Activated CD8-positive, alpha-beta T cell treated with anti-CD3 and anti-CD28 coated beads for 36 hours (primary cell): Measurements from ENCODE around the gene TMEM91. TPM values are rescaled to one million over a fixed set of nuclear protein-coding genes. Genes with fewer than 3 reads are reported as not detected.

Source experiments
- ATAC-seq: fragments of 200-7000 bp; cut with Tn5 transposase; one replicate; pipeline ENCODE4 v1.10.0; 2021; ENCODE audit warnings: mild to moderate bottlenecking, moderate library complexity
- CTCF ChIA-PET: fragments of 350-600 bp; sonication (Branson Sonifier 250); formaldehyde crosslinking; loops from one replicate; lab custom pipeline; 2021; ENCODE audit warnings: antibody characterized with exemption; lab: Charles Lee
- POLR2A ChIA-PET: fragments of 350-600 bp; sonication (Branson Sonifier 250); formaldehyde crosslinking; loops from one replicate; lab custom pipeline; 2021; ENCODE audit warnings: antibody characterized with exemption; lab: Charles Lee
- DNase-seq: peaks from one replicate; pipeline ENCODE4 v3.0.0-alpha.2; 2020
- H3K27ac Mint-ChIP-seq: one replicate; pipeline ENCODE4 v1.8.0; 2021; ENCODE audit warnings: mild to moderate bottlenecking, mixed read lengths
- H3K27me3 Mint-ChIP-seq: one replicate; pipeline ENCODE4 v1.8.0; 2021; ENCODE audit warnings: mixed read lengths
- H3K36me3 Mint-ChIP-seq: one replicate; pipeline ENCODE4 v1.8.0; 2021; ENCODE audit warnings: low read depth, mixed read lengths
- H3K4me1 Mint-ChIP-seq: one replicate; pipeline ENCODE4 v1.8.0; 2021; ENCODE audit warnings: low read depth, mixed read lengths
- H3K4me3 Mint-ChIP-seq: one replicate; pipeline ENCODE4 v1.8.0; 2021; ENCODE audit warnings: mild to moderate bottlenecking, moderate library complexity, mixed read lengths
- H3K9me3 Mint-ChIP-seq: one replicate; pipeline ENCODE4 v1.8.0; 2021; ENCODE audit warnings: mixed read lengths
- intact Hi-C: fragments of 100-400 bp; cut with micrococcal nuclease; formaldehyde crosslinking; loops from one replicate; pipeline ENCODE4 v1.10.0; 2022
- total RNA-seq, 2 experiments: library from RNA; stranded (reverse); gene quantifications; one replicate each; pipeline ENCODE4 v1.2.3, GENCODE V29; 2021
- TF ChIP-seq, protein P1 (sequence below): fragments of 200-600 bp; IDR thresholded peaks from one replicate; pipeline ENCODE4 v1.8.0; 2022; ENCODE audit warnings: antibody characterized with exemption, mild to moderate bottlenecking

TMEM91 gene
- total RNA-seq, 2 experiments from 2014 or later = 8.9 to 9.1 TPM

DNA sequence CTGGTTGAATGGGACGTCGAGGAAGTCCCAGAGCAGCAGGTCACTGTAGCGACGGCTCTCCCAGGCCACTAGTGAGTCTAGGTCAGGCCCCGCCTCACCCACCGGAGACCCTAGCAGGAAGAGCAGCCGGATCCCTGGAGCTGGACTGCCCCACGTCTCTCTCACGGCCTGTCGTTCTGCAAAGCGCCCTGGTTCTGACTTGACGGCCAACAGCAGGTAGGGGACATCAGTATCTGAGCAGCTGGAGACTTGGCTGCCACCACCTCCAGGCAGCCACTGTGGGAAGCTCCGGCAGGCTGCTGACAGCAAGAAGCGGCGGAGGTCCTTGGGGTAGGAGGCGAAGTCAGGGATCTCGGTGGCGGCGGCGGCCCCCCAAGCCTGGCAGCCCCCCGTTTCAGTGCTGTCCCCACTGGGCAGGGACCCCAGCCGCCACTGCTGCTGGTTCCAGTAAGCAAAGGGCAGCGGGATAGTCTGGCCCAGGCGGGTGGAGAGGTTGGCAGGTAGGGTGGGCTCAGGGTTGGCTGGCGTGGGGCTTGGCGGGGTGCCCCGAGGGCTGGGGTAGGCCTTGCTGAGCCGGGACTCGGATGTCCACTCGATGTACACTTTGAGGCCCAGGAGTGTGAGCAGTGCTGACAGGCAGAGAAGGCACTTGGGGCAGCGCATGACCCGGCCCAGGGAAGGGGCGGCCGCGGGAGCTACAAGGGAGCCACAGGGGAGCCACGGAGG, 49.9 kb downstream of the TMEM91 start:
- ATAC-seq (no peak), DNase-seq (no peak)
- Mint-ChIP-seq H3K4me3 (no peak overlapping the region), H3K36me3 (peaks cover 4% of the 10 kb centered on the region), H3K27me3 (no peaks in the 10 kb centered on the region), H3K27ac (no peak overlapping the region), H3K9me3 (no peaks in the 10 kb centered on the region), H3K4me1 (peaks cover 24% of the 10 kb centered on the region)
- CTCF ChIA-PET = interaction anchor here (3.4 to 4.0 kb wide), 2 partner anchors 14 to 23 kb away, joined by 15 to 17 read pairs; partner anchors contain the start of gene DMAC2
- TF ChIP-seq, protein P1, sequence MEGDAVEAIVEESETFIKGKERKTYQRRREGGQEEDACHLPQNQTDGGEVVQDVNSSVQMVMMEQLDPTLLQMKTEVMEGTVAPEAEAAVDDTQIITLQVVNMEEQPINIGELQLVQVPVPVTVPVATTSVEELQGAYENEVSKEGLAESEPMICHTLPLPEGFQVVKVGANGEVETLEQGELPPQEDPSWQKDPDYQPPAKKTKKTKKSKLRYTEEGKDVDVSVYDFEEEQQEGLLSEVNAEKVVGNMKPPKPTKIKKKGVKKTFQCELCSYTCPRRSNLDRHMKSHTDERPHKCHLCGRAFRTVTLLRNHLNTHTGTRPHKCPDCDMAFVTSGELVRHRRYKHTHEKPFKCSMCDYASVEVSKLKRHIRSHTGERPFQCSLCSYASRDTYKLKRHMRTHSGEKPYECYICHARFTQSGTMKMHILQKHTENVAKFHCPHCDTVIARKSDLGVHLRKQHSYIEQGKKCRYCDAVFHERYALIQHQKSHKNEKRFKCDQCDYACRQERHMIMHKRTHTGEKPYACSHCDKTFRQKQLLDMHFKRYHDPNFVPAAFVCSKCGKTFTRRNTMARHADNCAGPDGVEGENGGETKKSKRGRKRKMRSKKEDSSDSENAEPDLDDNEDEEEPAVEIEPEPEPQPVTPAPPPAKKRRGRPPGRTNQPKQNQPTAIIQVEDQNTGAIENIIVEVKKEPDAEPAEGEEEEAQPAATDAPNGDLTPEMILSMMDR = no peak
- intact Hi-C loops = no loop called here
- POLR2A ChIA-PET = interaction anchor here (1.1 to 1.5 kb wide), 2 partner anchors 13 to 61 kb away, joined by 3 to 5 read pairs; no protein-coding TSS in a partner anchor

DNA sequence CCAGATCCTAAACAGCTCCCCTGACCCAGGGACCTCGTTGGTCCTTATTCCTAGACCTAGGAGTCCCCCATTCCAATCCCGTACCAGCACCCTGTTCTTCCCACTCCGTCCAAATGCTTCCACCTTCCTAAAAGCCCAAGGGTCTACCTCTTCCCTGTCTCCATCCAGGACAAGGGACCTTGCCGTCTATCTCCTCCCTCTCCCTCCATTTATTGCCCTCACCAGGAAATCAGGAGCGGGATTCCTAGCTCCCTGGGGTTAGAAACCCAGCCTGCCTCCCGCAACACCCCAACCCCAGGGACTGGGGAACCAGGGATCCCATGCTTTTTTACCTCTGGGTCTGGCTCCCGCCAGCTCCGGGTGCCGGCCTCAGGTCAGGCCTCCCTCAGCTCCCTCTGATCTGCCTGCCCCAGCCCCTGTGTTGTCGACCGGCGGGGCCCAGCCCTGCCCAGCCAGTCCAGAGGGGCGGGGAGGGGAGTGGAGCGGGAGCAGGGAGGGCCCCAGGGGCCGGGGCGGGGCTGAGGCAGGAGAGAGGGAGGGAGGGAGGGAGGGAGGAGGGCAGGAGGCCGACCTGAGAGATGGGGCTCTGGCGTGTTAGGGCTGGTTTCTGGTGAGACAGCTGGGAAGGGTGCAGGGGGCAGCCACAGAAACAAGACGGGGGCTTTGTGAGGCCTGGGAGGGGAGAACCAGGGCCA, 50.8 kb downstream of the TMEM91 start, which contains the start of gene B3GNT8:
B3GNT8 (minus strand) TSS at position 423 of the 695 bp plus-strand sequence. CDS start 596 bp downstream, outside the sequence.
- Mint-ChIP-seq H3K36me3 (peaks cover under 1% of the 10 kb centered on the region), H3K27me3 (no peaks in the 10 kb centered on the region), H3K27ac (peak within 1 kb of the TSS; percentile 86), H3K4me1 (peaks cover 24% of the 10 kb centered on the region), H3K4me3 (peak within 1 kb of the TSS; percentile 71), H3K9me3 (no peaks in the 10 kb centered on the region)
- TF ChIP-seq, protein P1 = no peak
- ChIA-PET CTCF (interaction anchor here (1.7 to 4.0 kb wide), 3 partner anchors 13 to 143 kb away, joined by 4 to 17 read pairs (median 15); partner anchors contain the start of gene DMAC2), POLR2A (interaction anchor here (1.0 to 1.5 kb wide), 3 partner anchors 8 to 12 kb away, joined by 3 to 13 read pairs (median 5); no protein-coding TSS in a partner anchor)
- peak; percentile 73 for DNase-seq
- intact Hi-C loops = no loop called here
- ATAC-seq = peak; percentile 83

DNA sequence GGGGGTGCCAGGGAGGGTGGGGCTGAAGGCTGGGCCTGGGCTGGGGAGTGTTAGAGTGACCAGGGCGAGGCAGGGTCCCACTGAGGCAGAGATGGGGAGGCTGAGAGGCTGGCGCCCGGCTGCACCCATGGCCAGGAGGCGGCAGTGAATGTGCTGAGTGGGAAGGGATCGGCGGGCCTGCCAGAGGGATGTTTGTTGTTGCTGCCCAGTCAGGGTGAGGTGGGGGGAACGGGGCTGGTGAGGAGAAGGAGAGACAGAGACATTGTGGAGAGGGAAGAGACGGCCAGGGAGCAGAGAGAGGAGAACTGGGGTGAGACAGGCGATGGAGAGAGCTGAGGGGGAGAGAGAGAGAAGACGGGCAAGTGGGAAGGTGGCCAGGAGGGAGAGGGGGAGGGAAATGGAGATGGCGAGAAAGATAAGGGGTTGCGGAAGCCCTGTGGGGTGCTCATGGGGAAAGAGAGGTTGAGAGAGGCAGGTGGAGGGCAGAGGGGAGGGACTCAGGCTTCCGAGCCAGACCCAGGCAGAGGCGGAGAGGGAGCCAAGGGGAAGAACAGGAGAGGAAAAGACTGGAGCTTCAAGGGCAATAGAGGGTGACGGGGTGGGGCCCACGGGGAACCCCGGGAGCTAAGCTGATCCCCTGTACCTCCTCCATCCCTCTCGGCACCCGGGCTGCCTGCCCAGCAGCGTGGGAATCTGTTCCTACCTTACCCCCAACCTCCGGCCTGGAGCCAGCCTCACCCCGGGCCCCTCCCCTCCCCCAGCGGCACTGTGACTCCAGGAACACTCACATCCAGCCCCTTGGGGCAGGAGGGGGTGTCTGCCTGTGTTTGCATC, 51.5 kb downstream of the TMEM91 start:
- TF ChIP-seq, protein P1 = no peak
- peaks cover 8% of the 10 kb centered on the region for H3K36me3 Mint-ChIP-seq
- H3K4me1 Mint-ChIP-seq = peaks cover 24% of the 10 kb centered on the region
- no peaks in the 10 kb centered on the region for H3K27me3 Mint-ChIP-seq
- POLR2A ChIA-PET = interaction anchor here (0.7 to 1.5 kb wide), 4 partner anchors 7 to 96 kb away, joined by 3 to 13 read pairs (median 3); no protein-coding TSS in a partner anchor
- H3K4me3 Mint-ChIP-seq = peak overlapping the region; percentile 71
- DNase-seq (peak; percentile 52), ATAC-seq (peak; percentile 50)
- CTCF ChIA-PET = interaction anchor here (0.6 to 4.0 kb wide), 5 partner anchors 12 to 142 kb away, joined by 3 to 17 read pairs (median 4); partner anchors contain the start of gene DMAC2
- intact Hi-C loops = no loop called here
- no peaks in the 10 kb centered on the region for H3K9me3 Mint-ChIP-seq
- H3K27ac Mint-ChIP-seq = peak overlapping the region; percentile 86

DNA sequence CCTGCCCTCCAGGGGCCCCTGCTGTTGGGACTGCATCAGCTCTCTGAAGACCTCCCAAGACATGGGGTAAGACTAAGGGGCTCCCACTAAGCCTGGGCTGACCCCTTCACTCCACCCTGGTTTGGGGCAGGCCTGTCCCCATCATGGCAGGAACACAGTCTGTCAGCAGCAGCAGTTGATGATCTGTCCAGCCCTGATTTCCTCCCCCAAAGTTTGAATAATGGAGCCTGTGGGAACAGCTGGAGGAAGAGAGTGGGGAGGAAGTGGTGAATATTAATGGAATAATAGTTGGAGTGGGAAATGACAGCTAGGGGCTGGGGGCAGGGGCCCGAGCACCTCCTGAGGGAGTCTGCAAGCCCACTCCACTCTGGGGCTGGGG, 52.1 kb downstream of the TMEM91 start:
- Mint-ChIP-seq H3K4me1 (peaks cover 24% of the 10 kb centered on the region), H3K27ac (no peak overlapping the region), H3K9me3 (no peaks in the 10 kb centered on the region), H3K36me3 (peaks cover 10% of the 10 kb centered on the region), H3K4me3 (peak overlapping the region; percentile 5), H3K27me3 (no peaks in the 10 kb centered on the region)
- CTCF ChIA-PET = interaction anchor here (0.6 to 4.0 kb wide), 5 partner anchors 11 to 142 kb away, joined by 3 to 17 read pairs (median 4); partner anchors contain the start of gene DMAC2
- intact Hi-C loops = no loop called here
- ATAC-seq (no peak), DNase-seq (no peak)
- TF ChIP-seq, protein P1 = no peak
- POLR2A ChIA-PET = interaction anchor here (0.7 to 1.5 kb wide), 3 partner anchors 10 to 96 kb away, joined by 3 to 13 read pairs (median 3); no protein-coding TSS in a partner anchor
